Type B pancreatic cell (in vitro differentiated cells): ENCODE results near the gene STIM2. TPM values are rescaled to one million over a fixed set of nuclear protein-coding genes. Genes with fewer than 3 reads are reported as not detected.

ENCODE experiments used
- DNase-seq: peaks from one replicate; pipeline ENCODE4 v3.0.0; 2021; ENCODE audit warnings: mixed read lengths; ENCODE audit not compliant: unreplicated experiment; ENCODE audit errors: extremely low spot score
- H3K27ac Mint-ChIP-seq: 2 replicates; pipeline ENCODE4 v1.8.0; 2021; ENCODE audit warnings: mild to moderate bottlenecking, mixed read lengths
- H3K27me3 Mint-ChIP-seq: 2 replicates; pipeline ENCODE4 v1.8.0; 2021; ENCODE audit warnings: mixed read lengths
- H3K36me3 Mint-ChIP-seq: 2 replicates; pipeline ENCODE4 v1.8.0; 2021; ENCODE audit warnings: mixed read lengths
- H3K4me1 Mint-ChIP-seq: one replicate; pipeline ENCODE4 v1.8.0; 2021; ENCODE audit warnings: mixed read lengths; ENCODE audit not compliant: unreplicated experiment
- H3K4me3 Mint-ChIP-seq: 2 replicates; pipeline ENCODE4 v1.8.0; 2021; ENCODE audit warnings: mild to moderate bottlenecking, mixed read lengths
- H3K9me3 Mint-ChIP-seq: 2 replicates; pipeline ENCODE4 v1.8.0; 2021; ENCODE audit warnings: mixed read lengths
- CTCF ChIP-seq: fragments of 200-600 bp; sonication (generic); conservative IDR thresholded peaks from 2 replicates; pipeline ENCODE4 v1.5.0; 2021; ENCODE audit warnings: antibody characterized with exemption, mild to moderate bottlenecking
- total RNA-seq: library from RNA; stranded (reverse); gene quantifications from 2 replicates; pipeline ENCODE4 v1.2.1, GENCODE V29; 2021; ENCODE audit warnings: low replicate concordance

STIM2 gene
- total RNA-seq, 1 donor from 2014 or later: 36.2 TPM

GRCh38 chr4:26909369-26909768 lies 48.7 kb downstream of the STIM2 start:
- H3K4me3 Mint-ChIP-seq: no peak overlapping the region
- no peaks in the 10 kb centered on the region for H3K9me3 Mint-ChIP-seq
- H3K27ac Mint-ChIP-seq: no peak overlapping the region
- no peaks in the 10 kb centered on the region for H3K36me3 Mint-ChIP-seq
- peaks cover 10% of the 10 kb centered on the region for H3K4me1 Mint-ChIP-seq
- no peak for TF ChIP-seq CTCF
- no peaks in the 10 kb centered on the region for H3K27me3 Mint-ChIP-seq
- DNase-seq: no peak

- H3K27ac Mint-ChIP-seq: no peak overlapping the region
- no peaks in the 10 kb centered on the region for H3K4me1 Mint-ChIP-seq
- no peaks in the 10 kb centered on the region for H3K9me3 Mint-ChIP-seq
- TF ChIP-seq CTCF: no peak
- H3K27me3 Mint-ChIP-seq: no peaks in the 10 kb centered on the region
- no peak overlapping the region for H3K4me3 Mint-ChIP-seq
- no peak for DNase-seq
- no peaks in the 10 kb centered on the region for H3K36me3 Mint-ChIP-seq
Measured at GRCh38 chr4:26911254-26911653, 50.6 kb downstream of the STIM2 start.

- H3K27ac Mint-ChIP-seq: no peak overlapping the region
- no peaks in the 10 kb centered on the region for H3K36me3 Mint-ChIP-seq
- no peak for DNase-seq
- no peak overlapping the region for H3K4me3 Mint-ChIP-seq
- TF ChIP-seq CTCF: no peak
- no peaks in the 10 kb centered on the region for H3K9me3 Mint-ChIP-seq
- no peaks in the 10 kb centered on the region for H3K27me3 Mint-ChIP-seq
- no peaks in the 10 kb centered on the region for H3K4me1 Mint-ChIP-seq
Measured at GRCh38 chr4:26912069-26912468, 51.4 kb downstream of the STIM2 start.

- H3K27ac Mint-ChIP-seq: no peak overlapping the region
- no peak overlapping the region for H3K4me3 Mint-ChIP-seq
- H3K36me3 Mint-ChIP-seq: no peaks in the 10 kb centered on the region
- no peak for TF ChIP-seq CTCF
- no peak for DNase-seq
- H3K4me1 Mint-ChIP-seq: no peaks in the 10 kb centered on the region
- H3K9me3 Mint-ChIP-seq: no peaks in the 10 kb centered on the region
- no peaks in the 10 kb centered on the region for H3K27me3 Mint-ChIP-seq
Measured at GRCh38 chr4:26912810-26913209, 52.2 kb downstream of the STIM2 start.

- Mint-ChIP-seq H3K4me1 (no peaks in the 10 kb centered on the region), H3K27ac (no peak overlapping the region), H3K4me3 (no peak overlapping the region), H3K27me3 (no peaks in the 10 kb centered on the region), H3K36me3 (peaks cover 15% of the 10 kb centered on the region), H3K9me3 (no peaks in the 10 kb centered on the region)
- DNase-seq: no peak
- TF ChIP-seq CTCF: no peak
Measured at GRCh38 chr4:26916195-26916594, 55.6 kb downstream of the STIM2 start.

GRCh38 chr4:26930964-26931363 lies 70.3 kb downstream of the STIM2 start:
- Mint-ChIP-seq H3K27ac (no peak overlapping the region), H3K4me3 (no peak overlapping the region), H3K36me3 (no peaks in the 10 kb centered on the region), H3K9me3 (no peaks in the 10 kb centered on the region), H3K27me3 (no peaks in the 10 kb centered on the region), H3K4me1 (no peaks in the 10 kb centered on the region)
- TF ChIP-seq CTCF: no peak
- no peak for DNase-seq
